GM18507 (cell line): Measurements from ENCODE around the gene GATA1.

Source experiments
- DNase-seq: peaks from one replicate; pipeline ENCODE4 v3.0.0; 2011; ENCODE audit warnings: low read depth; ENCODE audit not compliant: insufficient read length; ENCODE audit errors: extremely low spot score
- FAIRE-seq: peaks from 2 replicates; lab custom pipeline; 2011; peaks lifted over from hg19 to GRCh38; lab: Jason Lieb, UNC

The GATA1 gene

GRCh38 chrX:48782795-48783194 lies 3.6 kb upstream of the GATA1 start:
- FAIRE-seq (no peak), DNase-seq (no peak)

GRCh38 chrX:48784726-48785125 lies 1.7 kb upstream of the GATA1 start:
- no peak for FAIRE-seq
- no peak for DNase-seq

GRCh38 chrX:48785186-48785539 lies 1.2 kb upstream of the GATA1 start:
- DNase-seq (no peak), FAIRE-seq (no peak)

GRCh38 chrX:48785540-48786214 lies 713 bp upstream of the GATA1 start:
- DNase-seq (no peak), FAIRE-seq (no peak)

GRCh38 chrX:48786825-48787504 lies 575 bp downstream of the GATA1 start:
- DNase-seq (no peak), FAIRE-seq (no peak)

GRCh38 chrX:48787505-48788443 lies 1.4 kb downstream of the GATA1 start:
- no peak for DNase-seq
- FAIRE-seq = no peak

GRCh38 chrX:48789366-48790220 lies 3.2 kb downstream of the GATA1 start:
- FAIRE-seq (no peak), DNase-seq (no peak)

- DNase-seq = no peak
- FAIRE-seq = no peak
These were observed 4.1 kb downstream of the GATA1 start for GRCh38 chrX:48790477-48790876.

- no peak for DNase-seq
- no peak for FAIRE-seq
These were observed 4.9 kb downstream of the GATA1 start for GRCh38 chrX:48791063-48791820.

- FAIRE-seq = no peak
- DNase-seq = no peak
These were observed 5.8 kb downstream of the GATA1 start for GRCh38 chrX:48792219-48792618.

GRCh38 chrX:48793935-48794334 lies 7.5 kb downstream of the GATA1 start:
- DNase-seq = no peak
- no peak for FAIRE-seq

- no peak for DNase-seq
- no peak for FAIRE-seq
These were observed 8.0 kb downstream of the GATA1 start for GRCh38 chrX:48794340-48794910.

GRCh38 chrX:48794911-48795515 lies 8.6 kb downstream of the GATA1 start:
- DNase-seq (no peak), FAIRE-seq (no peak)

GRCh38 chrX:48798318-48798717 lies 11.9 kb downstream of the GATA1 start:
- DNase-seq (no peak), FAIRE-seq (no peak)

GRCh38 chrX:48800574-48801279 lies 14.3 kb downstream of the GATA1 start:
- FAIRE-seq (no peak), DNase-seq (no peak)

GRCh38 chrX:48801280-48802088 lies 15.1 kb downstream of the GATA1 start, which contains the start of gene HDAC6:
HDAC6 (plus strand) TSS chrX:48802067; CDS start chrX:48802693, 626 bp downstream.
- peak; percentile 94 for FAIRE-seq

More at GRCh38 chrX:48801280-48802088, 15.1 kb downstream of the GATA1 start, which contains the start of gene HDAC6:
- peak; percentile 71 for DNase-seq
